ENCODE data around the gene NHS.

The NHS gene

DNA sequence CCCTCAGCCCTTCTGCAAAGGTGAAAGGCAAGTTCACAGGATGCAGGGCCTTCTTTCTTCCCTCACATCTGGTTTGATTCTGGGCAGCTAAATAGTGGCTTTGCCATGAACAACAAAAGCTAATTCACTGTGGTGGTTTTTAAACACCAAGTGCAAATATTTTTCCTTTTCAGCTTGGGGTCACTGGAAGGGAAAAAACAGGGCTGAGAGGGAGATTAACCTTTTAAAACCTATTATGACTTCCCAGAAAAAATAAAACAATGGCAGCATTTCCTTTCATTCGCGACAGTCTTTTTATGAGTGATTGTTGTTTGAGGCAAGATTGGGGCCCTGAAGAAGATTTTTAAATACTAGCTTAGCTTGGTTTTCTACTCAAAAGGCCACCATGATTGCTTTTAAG lies 258.5 kb downstream of the NHS start:
- TF ChIP-seq, protein P1, sequence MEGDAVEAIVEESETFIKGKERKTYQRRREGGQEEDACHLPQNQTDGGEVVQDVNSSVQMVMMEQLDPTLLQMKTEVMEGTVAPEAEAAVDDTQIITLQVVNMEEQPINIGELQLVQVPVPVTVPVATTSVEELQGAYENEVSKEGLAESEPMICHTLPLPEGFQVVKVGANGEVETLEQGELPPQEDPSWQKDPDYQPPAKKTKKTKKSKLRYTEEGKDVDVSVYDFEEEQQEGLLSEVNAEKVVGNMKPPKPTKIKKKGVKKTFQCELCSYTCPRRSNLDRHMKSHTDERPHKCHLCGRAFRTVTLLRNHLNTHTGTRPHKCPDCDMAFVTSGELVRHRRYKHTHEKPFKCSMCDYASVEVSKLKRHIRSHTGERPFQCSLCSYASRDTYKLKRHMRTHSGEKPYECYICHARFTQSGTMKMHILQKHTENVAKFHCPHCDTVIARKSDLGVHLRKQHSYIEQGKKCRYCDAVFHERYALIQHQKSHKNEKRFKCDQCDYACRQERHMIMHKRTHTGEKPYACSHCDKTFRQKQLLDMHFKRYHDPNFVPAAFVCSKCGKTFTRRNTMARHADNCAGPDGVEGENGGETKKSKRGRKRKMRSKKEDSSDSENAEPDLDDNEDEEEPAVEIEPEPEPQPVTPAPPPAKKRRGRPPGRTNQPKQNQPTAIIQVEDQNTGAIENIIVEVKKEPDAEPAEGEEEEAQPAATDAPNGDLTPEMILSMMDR (IDR thresholded peaks at IDR 0.05; ENCODE audit: low read depth, low read length), result no peak
- H3K4me3 ChIP-seq (ENCODE audit: low read depth, low read length), result no peak overlapping the region

DNA sequence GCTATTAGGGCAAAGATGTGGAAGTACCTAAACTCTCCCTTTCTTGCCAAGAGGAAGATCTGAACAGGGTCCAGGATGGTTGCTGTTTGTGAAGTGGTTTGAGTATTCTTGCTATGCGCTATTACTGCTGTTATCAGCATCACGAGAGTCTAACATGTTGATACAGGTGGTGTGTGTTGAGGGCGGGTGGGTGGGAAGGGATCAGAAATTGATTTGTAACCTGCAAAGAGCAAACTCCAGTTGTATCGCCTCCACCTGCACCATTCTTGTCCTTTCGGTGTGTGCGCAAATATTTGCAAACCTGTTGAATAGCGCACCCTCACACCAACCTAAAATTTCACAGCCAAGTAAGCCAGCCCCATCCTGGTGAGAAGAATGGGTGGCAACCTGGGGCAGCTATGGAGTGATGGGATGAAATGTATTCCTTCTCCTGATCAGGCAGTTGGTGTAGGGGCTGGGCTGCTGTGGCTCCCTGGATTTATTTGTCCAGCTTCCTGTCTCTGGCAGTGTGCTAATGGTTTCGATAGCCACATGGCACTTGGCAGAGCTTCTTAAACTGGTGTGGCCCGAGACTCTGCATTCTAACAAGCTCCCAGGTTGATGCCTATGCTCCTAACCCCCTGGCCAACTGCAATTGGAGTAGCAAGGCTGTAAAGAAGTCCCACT lies 259.7 kb downstream of the NHS start:
- TF ChIP-seq, protein P1 (IDR thresholded peaks at IDR 0.05; ENCODE audit: low read depth, low read length), result no peak
- no peak overlapping the region for H3K4me3 ChIP-seq (ENCODE audit: low read depth, low read length)

DNA sequence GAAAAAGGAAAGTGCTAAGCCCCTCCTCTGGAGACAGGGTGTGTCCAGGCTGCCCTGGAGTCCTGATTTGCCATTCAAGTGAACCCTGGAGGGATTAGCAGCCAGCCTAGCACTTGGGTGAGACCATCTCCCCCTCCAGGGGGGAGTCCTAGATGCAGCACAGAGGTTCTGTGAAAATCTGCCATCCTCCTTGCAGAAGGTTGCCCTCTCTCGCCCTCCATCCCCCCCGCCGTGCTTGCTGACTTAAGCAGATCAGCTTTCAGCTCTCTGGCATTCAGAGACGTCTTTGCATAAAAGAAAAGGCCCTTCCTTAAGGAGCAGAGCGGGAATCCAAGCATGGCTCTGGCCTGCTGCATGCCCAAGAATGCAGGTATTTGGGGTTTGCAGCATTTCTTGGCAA lies 260.2 kb downstream of the NHS start:
- H3K4me3 ChIP-seq (ENCODE audit: low read depth, low read length), result no peak overlapping the region
- TF ChIP-seq, protein P1 (IDR thresholded peaks at IDR 0.05; ENCODE audit: low read depth, low read length), result no peak

DNA sequence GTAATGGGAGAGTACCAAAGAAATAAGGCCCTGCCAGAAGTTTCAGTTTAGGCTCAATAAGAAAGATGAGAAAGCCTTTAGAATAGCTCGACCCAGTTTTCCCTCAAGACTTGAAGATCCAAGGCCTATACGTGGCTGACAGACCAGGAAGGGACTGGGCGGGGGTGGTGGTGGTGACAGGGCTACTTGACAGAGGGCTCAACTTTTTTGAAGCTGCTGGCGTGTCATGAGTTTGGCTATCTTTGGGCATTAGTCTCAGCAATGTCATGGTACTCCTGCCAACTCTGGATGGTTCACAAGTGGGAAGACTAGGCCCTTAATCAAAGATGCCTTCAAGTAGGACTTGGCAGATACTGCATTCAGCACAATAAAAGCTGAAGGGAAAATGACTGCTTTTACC lies 262.2 kb downstream of the NHS start:
- no peak overlapping the region for H3K4me3 ChIP-seq (ENCODE audit: low read depth, low read length)
- TF ChIP-seq, protein P1 (IDR thresholded peaks at IDR 0.05; ENCODE audit: low read depth, low read length), result no peak

DNA sequence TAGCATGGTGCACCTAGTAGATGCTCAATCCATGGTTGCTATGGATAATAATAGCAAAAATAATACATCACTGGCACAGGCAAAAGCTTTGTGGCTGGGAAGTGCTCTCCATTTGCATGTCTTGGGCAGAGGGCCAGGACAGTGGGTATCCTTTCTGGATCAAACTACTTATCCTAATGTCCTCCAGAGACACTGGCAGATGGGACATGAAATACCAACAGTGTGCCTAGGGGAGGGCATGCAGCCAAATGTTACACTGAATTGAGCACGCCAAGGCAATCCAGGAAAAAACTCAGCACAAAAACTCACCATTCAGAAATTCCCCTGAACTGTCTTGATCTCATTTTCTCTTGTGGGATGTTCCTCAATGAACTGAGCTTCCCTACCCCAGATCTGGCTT lies 263.7 kb downstream of the NHS start:
- TF ChIP-seq, protein P1 (IDR thresholded peaks at IDR 0.05; ENCODE audit: low read depth, low read length), result no peak
- no peak overlapping the region for H3K4me3 ChIP-seq (ENCODE audit: low read depth, low read length)

DNA sequence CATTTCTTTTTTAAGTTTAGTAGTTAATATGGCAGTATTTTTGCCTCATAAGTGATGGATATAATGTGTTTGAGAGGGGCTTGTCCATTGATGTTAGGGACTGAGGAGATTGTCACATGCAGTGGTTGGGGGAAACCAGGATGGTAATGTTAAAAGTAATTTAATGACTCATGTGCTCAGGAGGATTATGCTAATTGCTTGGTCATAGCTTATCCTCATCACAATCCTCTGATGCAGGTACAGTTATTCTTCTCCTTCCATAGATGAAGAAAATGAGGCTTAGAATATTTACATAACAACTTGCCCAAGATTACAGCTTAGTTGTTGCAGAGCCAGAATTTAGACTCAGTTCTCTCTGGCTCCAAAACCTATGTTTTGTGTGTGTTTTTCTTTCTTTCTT lies 267.9 kb downstream of the NHS start:
- H3K4me3 ChIP-seq (ENCODE audit: low read depth, low read length), result no peak overlapping the region
- TF ChIP-seq, protein P1 (IDR thresholded peaks at IDR 0.05; ENCODE audit: low read depth, low read length), result no peak

DNA sequence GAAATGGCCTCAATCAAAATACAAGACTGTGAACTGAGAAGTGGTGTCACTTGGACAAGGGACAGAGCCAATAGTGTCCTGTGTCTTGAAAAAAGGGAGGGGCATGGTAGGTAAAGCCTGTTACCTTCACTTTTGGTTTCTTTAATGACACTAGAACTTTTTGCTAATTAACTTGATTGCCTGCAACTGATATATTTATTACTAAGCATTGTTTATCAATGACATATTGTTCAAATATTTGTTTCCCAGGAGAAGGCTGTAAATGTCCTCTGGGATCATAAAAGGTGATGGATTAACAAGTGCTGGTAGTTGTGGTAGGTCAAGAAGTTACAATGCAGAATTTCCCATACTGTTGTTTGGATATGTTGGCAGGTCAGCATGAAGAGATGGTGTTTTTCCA lies 268.5 kb downstream of the NHS start:
- TF ChIP-seq, protein P1 (IDR thresholded peaks at IDR 0.05; ENCODE audit: low read depth, low read length), result no peak
- no peak overlapping the region for H3K4me3 ChIP-seq (ENCODE audit: low read depth, low read length)

All from WI38 (cell line).